Measurements from ENCODE around the gene EMC7.
"Not testable (repeated sequence)": the region's sequence is repeated elsewhere in the genome, so short reads cannot be mapped to it uniquely, and the experiment has no call there.

Gene EMC7

DNA sequence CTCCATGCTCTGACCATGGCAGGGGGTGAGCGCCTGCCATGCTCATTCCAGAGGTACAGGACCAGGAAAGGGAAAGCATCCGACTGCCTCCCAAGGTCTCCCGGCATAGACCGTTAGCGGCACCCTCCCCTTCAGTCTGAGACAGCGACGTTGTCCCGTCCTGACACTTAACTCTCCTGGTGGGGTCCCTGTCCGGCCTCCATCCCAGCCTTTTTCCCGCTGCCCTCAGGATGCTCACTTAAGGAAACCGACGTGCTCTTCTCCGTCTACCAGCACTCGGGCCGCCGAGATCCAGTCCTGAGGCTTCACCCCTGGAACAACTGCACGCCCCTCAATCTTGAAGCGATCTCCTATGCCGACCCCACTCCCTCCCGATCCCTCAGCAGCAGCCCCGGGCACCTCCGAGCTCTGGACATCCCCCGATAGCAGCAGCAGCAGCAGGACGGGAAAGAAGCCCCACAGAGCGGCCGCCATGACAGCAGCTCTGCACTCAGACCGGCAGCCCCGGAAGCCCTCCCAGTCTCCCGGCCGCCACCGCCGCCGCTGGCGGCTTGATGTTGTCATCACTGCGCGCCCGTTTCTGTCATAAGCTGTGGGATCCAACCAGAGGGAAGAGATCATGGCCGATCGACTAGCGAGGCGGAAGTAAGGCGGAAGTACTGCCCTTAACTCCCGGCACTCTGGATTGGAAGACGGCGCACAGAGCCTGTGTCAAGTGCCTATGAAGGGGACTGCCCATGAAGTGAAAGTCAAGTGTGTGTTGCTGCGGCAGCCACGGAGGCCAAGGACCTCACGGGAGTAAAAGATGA, at the start of gene EMC7, which contains the start of gene PGBD4:
Gene EMC7 (minus strand): TSS at position 497 of the 809 bp plus-strand sequence. CDS start 23 bp downstream, at position 474.
Gene PGBD4 (plus strand): TSS at position 718 of the 809 bp plus-strand sequence. CDS start 449 bp downstream, outside the sequence.
- H3K9me3 Mint-ChIP-seq, result peaks cover 12% of the 10 kb centered on the region
- H3K27me3 Mint-ChIP-seq, result no peaks in the 10 kb centered on the region
- intact Hi-C loops (cut with micrococcal nuclease), result loop anchor here (1.0 to 10.0 kb wide), 4 partner anchors 63 to 263 kb away; partner anchors contain the start of genes AVEN, LPCAT4 and SLC12A6
- H3K4me3 Mint-ChIP-seq, result peak within 1 kb of the TSS; percentile 99
- H3K4me1 Mint-ChIP-seq (ENCODE audit: low read depth), result peaks cover 11% of the 10 kb centered on the region
- H3K36me3 Mint-ChIP-seq (ENCODE audit: low read depth), result peaks cover 31% of the 10 kb centered on the region
- peak within 1 kb of the TSS; percentile 99 for H3K27ac Mint-ChIP-seq

- Mint-ChIP-seq H3K4me3 (no peak overlapping the region), H3K9me3 (no peaks in the 10 kb centered on the region), H3K4me1 (ENCODE audit: low read depth) (no peaks in the 10 kb centered on the region), H3K27ac (no peak overlapping the region), H3K36me3 (ENCODE audit: low read depth) (peaks cover 89% of the 10 kb centered on the region), H3K27me3 (no peaks in the 10 kb centered on the region)
- intact Hi-C loops (cut with micrococcal nuclease), result no loop called here
These were observed 45.9 kb upstream of the EMC7 start for GRCh38 chr15:34147371-34148140.

- no peaks in the 10 kb centered on the region for H3K27me3 Mint-ChIP-seq
These were observed 31.8 kb upstream of the EMC7 start for GRCh38 chr15:34133511-34133910.

DNA sequence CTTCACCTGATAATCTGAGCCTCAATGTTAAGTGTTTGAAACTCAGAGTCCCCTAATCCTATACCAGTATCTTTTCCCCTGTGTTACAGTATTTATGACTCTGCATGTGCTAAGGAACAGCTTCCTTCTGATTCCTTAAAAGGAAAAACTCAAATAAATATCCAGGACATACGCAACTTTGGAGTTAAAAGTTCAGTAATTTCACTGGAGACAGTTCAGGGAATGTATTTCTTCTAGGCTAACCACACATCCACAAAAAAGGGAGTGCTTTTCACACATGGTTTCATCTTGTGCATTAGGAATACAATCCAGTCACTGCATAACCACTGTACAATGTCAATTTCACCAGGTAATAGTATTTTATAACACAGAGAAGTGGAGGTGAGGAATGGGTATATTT, 31.2 kb upstream of the EMC7 start:
- H3K4me1 Mint-ChIP-seq (ENCODE audit: low read depth), result no peaks in the 10 kb centered on the region
- H3K9me3 Mint-ChIP-seq, result no peaks in the 10 kb centered on the region
- H3K36me3 Mint-ChIP-seq (ENCODE audit: low read depth), result peaks cover 9% of the 10 kb centered on the region
- H3K27me3 Mint-ChIP-seq, result peaks cover 3% of the 10 kb centered on the region
- H3K4me3 Mint-ChIP-seq, result no peak overlapping the region
- no peak overlapping the region for H3K27ac Mint-ChIP-seq
- intact Hi-C loops (cut with micrococcal nuclease), result no loop called here

More at GRCh38 chr15:34133511-34133910, 31.8 kb upstream of the EMC7 start:
- Mint-ChIP-seq H3K4me3 (no peak overlapping the region), H3K9me3 (no peaks in the 10 kb centered on the region), H3K27ac (no peak overlapping the region), H3K36me3 (ENCODE audit: low read depth) (peaks cover 15% of the 10 kb centered on the region), H3K4me1 (ENCODE audit: low read depth) (no peaks in the 10 kb centered on the region)
- intact Hi-C loops (cut with micrococcal nuclease), result no loop called here

- Mint-ChIP-seq H3K4me1 (ENCODE audit: low read depth) (no peaks in the 10 kb centered on the region), H3K36me3 (ENCODE audit: low read depth) (no peaks in the 10 kb centered on the region), H3K27me3 (peaks cover 6% of the 10 kb centered on the region), H3K27ac (no peak overlapping the region), H3K4me3 (no peak overlapping the region), H3K9me3 (no peaks in the 10 kb centered on the region)
- intact Hi-C loops (cut with micrococcal nuclease), result no loop called here
These were observed 27.2 kb upstream of the EMC7 start for GRCh38 chr15:34128898-34129297.

DNA sequence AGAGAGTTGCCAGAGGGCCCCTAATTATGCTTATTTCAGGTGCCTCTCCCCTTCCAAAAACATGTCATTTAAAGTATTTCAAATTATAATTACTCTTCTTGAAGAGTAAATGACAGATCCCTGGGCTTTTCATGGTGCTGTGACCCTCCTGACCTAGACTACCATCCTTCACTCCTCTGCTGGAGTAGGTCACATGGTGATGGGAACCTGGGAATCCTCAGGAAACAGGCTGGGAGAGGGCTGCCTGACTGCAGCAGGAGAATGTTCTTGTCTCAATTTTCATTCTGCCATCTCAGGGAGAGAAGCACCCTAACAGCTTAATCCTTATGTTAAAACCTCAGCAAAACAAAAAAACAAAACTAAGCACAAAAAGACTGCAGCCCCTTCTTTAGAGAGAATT, 24.9 kb upstream of the EMC7 start:
- Mint-ChIP-seq H3K9me3 (no peaks in the 10 kb centered on the region), H3K4me3 (no peak overlapping the region), H3K36me3 (ENCODE audit: low read depth) (no peaks in the 10 kb centered on the region), H3K4me1 (ENCODE audit: low read depth) (no peaks in the 10 kb centered on the region), H3K27me3 (peaks cover 9% of the 10 kb centered on the region), H3K27ac (no peak overlapping the region)
- intact Hi-C loops (cut with micrococcal nuclease), result no loop called here

DNA sequence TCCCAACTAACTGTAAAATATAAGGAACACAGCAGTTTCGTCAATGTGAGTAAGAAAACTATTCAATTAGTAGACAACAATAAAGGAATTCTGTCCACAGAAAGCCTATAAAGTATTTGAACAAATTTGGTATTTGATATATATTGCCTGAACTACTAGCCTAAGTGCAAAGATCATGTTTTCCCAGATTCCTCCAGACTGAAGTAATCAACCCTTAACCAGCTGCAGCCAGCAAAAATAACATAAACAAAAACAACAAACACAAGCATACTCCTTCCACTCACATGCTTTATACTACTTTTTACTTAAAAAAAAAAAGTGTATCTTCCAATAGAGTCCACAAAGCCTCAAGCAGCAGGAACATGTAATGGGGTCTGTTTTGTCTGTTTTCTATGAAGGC, 24.3 kb upstream of the EMC7 start:
- Mint-ChIP-seq H3K27ac (no peak overlapping the region), H3K36me3 (ENCODE audit: low read depth) (no peaks in the 10 kb centered on the region), H3K27me3 (peaks cover 10% of the 10 kb centered on the region), H3K9me3 (no peaks in the 10 kb centered on the region), H3K4me3 (no peak overlapping the region), H3K4me1 (ENCODE audit: low read depth) (no peaks in the 10 kb centered on the region)
- intact Hi-C loops (cut with micrococcal nuclease), result no loop called here

- Mint-ChIP-seq H3K27me3 (peaks cover 10% of the 10 kb centered on the region), H3K4me1 (ENCODE audit: low read depth) (no peaks in the 10 kb centered on the region), H3K27ac (no peak overlapping the region), H3K4me3 (no peak overlapping the region), H3K9me3 (no peaks in the 10 kb centered on the region), H3K36me3 (ENCODE audit: low read depth) (no peaks in the 10 kb centered on the region)
- intact Hi-C loops (cut with micrococcal nuclease), result no loop called here
These were observed 23.0 kb upstream of the EMC7 start for GRCh38 chr15:34124651-34125050.

- no peak overlapping the region for H3K27ac Mint-ChIP-seq
- intact Hi-C loops (cut with micrococcal nuclease), result no loop called here
- no peak overlapping the region for H3K4me3 Mint-ChIP-seq
- no peaks in the 10 kb centered on the region for H3K36me3 Mint-ChIP-seq (ENCODE audit: low read depth)
- H3K9me3 Mint-ChIP-seq, result no peaks in the 10 kb centered on the region
- H3K27me3 Mint-ChIP-seq, result peaks cover 8% of the 10 kb centered on the region
- no peaks in the 10 kb centered on the region for H3K4me1 Mint-ChIP-seq (ENCODE audit: low read depth)
These were observed 21.1 kb upstream of the EMC7 start for GRCh38 chr15:34122771-34123183.

DNA sequence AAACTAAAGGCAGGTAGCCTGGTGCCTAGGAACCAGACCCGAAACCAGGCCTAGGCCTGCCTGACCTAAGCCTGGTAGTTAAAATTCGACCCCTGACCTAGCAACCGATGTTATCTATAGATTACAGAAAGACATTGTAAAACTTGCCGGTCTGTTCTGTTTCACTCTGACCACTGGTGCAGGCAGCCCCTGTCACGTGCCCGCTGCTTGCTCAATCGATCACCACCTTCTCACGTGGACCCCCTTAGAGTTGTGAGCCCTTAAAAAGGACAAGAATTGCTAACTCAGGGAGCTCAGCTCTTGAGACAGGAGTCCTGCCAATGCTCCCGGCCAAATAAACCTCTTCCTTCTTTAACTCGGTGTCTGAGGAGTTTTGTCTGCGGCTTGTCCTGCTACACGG, 20.1 kb upstream of the EMC7 start:
- H3K27ac Mint-ChIP-seq; intact Hi-C loops (cut with micrococcal nuclease); H3K36me3 Mint-ChIP-seq (ENCODE audit: low read depth); H3K9me3 Mint-ChIP-seq; H3K4me3 Mint-ChIP-seq; H3K27me3 Mint-ChIP-seq; H3K4me1 Mint-ChIP-seq (ENCODE audit: low read depth): not testable (repeated sequence)

- intact Hi-C loops (cut with micrococcal nuclease); H3K36me3 Mint-ChIP-seq (ENCODE audit: low read depth); H3K27ac Mint-ChIP-seq; H3K4me3 Mint-ChIP-seq; H3K4me1 Mint-ChIP-seq (ENCODE audit: low read depth); H3K9me3 Mint-ChIP-seq; H3K27me3 Mint-ChIP-seq: not testable (repeated sequence)
These were observed 18.8 kb upstream of the EMC7 start for GRCh38 chr15:34120420-34120819.

- Mint-ChIP-seq H3K4me3 (no peak overlapping the region), H3K36me3 (ENCODE audit: low read depth) (no peaks in the 10 kb centered on the region), H3K9me3 (no peaks in the 10 kb centered on the region), H3K27me3 (peaks cover 5% of the 10 kb centered on the region), H3K27ac (no peak overlapping the region), H3K4me1 (ENCODE audit: low read depth) (no peaks in the 10 kb centered on the region)
- intact Hi-C loops (cut with micrococcal nuclease), result no loop called here
These were observed 17.6 kb upstream of the EMC7 start for GRCh38 chr15:34119291-34119690.

GRCh38 chr15:34116620-34117019, 15.0 kb upstream of the EMC7 start:
- H3K4me1 Mint-ChIP-seq (ENCODE audit: low read depth), result no peaks in the 10 kb centered on the region
- H3K4me3 Mint-ChIP-seq, result no peak overlapping the region
- intact Hi-C loops (cut with micrococcal nuclease), result no loop called here
- H3K9me3 Mint-ChIP-seq, result no peaks in the 10 kb centered on the region
- H3K27ac Mint-ChIP-seq, result no peak overlapping the region
- peaks cover 4% of the 10 kb centered on the region for H3K27me3 Mint-ChIP-seq
- no peaks in the 10 kb centered on the region for H3K36me3 Mint-ChIP-seq (ENCODE audit: low read depth)

DNA sequence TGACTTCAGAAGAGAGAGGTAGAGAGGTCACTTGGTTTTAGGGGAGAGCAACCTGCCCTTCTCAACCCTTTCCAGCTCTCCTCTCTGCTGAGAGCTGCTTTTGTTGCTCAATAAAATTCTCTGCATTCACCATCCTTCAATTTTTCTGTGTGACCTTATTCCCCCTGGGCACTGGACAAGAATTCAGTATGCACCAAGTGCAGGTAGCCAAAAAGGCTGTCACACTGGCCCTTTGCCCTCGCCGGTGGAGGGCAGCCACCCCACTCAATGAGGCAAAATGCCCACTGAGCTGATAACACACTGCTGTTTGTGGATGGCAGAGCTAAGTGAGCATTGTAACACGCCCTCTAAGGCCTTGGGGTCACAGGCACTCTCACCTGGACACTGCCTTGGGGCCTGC, 13.1 kb upstream of the EMC7 start:
- Mint-ChIP-seq H3K27ac (no peak overlapping the region), H3K4me3 (no peak overlapping the region), H3K27me3 (peaks cover 2% of the 10 kb centered on the region), H3K9me3 (no peaks in the 10 kb centered on the region), H3K36me3 (ENCODE audit: low read depth) (no peaks in the 10 kb centered on the region), H3K4me1 (ENCODE audit: low read depth) (no peaks in the 10 kb centered on the region)
- intact Hi-C loops (cut with micrococcal nuclease), result no loop called here

Data from dendritic cell treated with granulocyte-macrophage colony-stimulating factor and Interleukin-4, amounts not matched to agents 40 ng/mL and 50 ng/mL, for 4 days (primary cell).